ENCODE results near the gene COL23A1.

- TF ChIP-seq CTCF (IDR thresholded peaks at IDR 0.05): no peak
- TF ChIP-seq POLR2A (IDR thresholded peaks at IDR 0.05): no peak
These were observed 294.6 kb downstream of the COL23A1 start for GRCh38 chr5:178295589-178295988.

Data from lower leg skin (tissue), 3 donors.